WTC11 (cell line): ENCODE data around the gene DNAH7. TPM values are rescaled to one million over a fixed set of nuclear protein-coding genes. Genes with fewer than 3 reads are reported as not detected.

Source experiments
- ATAC-seq: fragments of 200-7000 bp; cut with Tn5 transposase; 2 replicates; pipeline ENCODE4 v1.10.0; 2021; ENCODE audit warnings: mild to moderate bottlenecking, moderate library complexity
- CTCF ChIA-PET: fragments of 300-600 bp; sonication (Branson Sonifier 250); formaldehyde crosslinking; loops from one replicate; lab custom pipeline; 2021; ENCODE audit warnings: antibody characterized with exemption; lab: Charles Lee
- POLR2A ChIA-PET: fragments of 350-600 bp; sonication (Branson Sonifier 250); formaldehyde crosslinking; loops from one replicate; lab custom pipeline; 2021; ENCODE audit warnings: antibody characterized with exemption; lab: Charles Lee
- DNase-seq: peaks from one replicate; pipeline ENCODE4 v3.0.0; 2021; ENCODE audit warnings: low spot score
- H3K27ac Mint-ChIP-seq: 2 replicates; pipeline ENCODE4 v1.8.0; 2021; ENCODE audit warnings: mixed read lengths
- H3K27me3 Mint-ChIP-seq: 2 replicates; pipeline ENCODE4 v1.8.0; 2021; ENCODE audit warnings: low read depth, mild to moderate bottlenecking, moderate library complexity, mixed read lengths
- H3K36me3 Mint-ChIP-seq: 2 replicates; pipeline ENCODE4 v1.8.0; 2021; ENCODE audit warnings: mixed read lengths
- H3K4me1 Mint-ChIP-seq: 2 replicates; pipeline ENCODE4 v1.8.0; 2022; ENCODE audit warnings: mixed read lengths
- H3K4me3 Mint-ChIP-seq: 2 replicates; pipeline ENCODE4 v1.8.0; 2021; ENCODE audit warnings: mild to moderate bottlenecking, moderate library complexity, mixed read lengths
- H3K9me3 Mint-ChIP-seq: 2 replicates; pipeline ENCODE4 v1.8.0; 2021; ENCODE audit warnings: mixed read lengths
- CREB1 ChIP-seq: sonication (generic); formaldehyde crosslinking; IDR thresholded peaks from 2 replicates; pipeline ENCODE4 v1.8.0; 2023; ENCODE audit warnings: mild to moderate bottlenecking, missing genetic modification reagents
- JUN ChIP-seq: sonication (generic); formaldehyde crosslinking; IDR thresholded peaks from 2 replicates; pipeline ENCODE4 v1.8.0; 2023; ENCODE audit warnings: mild to moderate bottlenecking, missing genetic modification reagents
- NR3C1 ChIP-seq: sonication (generic); formaldehyde crosslinking; conservative IDR thresholded peaks from 2 replicates; pipeline ENCODE4 v1.8.1; 2023; ENCODE audit warnings: low read depth, mild to moderate bottlenecking, missing genetic modification reagents
- RORB ChIP-seq: fragments of 250-450 bp; sonication (Bioruptor Pico); IDR thresholded peaks from 2 replicates; pipeline ENCODE4 v1.9.0; 2021; ENCODE audit warnings: mild to moderate bottlenecking
- ZNF219 ChIP-seq: sonication (generic); formaldehyde crosslinking; IDR thresholded peaks from 2 replicates; pipeline ENCODE4 v1.8.0; 2023; ENCODE audit warnings: missing genetic modification reagents, mild to moderate bottlenecking, borderline replicate concordance
- ZNF263 ChIP-seq: sonication (generic); formaldehyde crosslinking; IDR thresholded peaks from 2 replicates; pipeline ENCODE4 v1.8.1; 2022; ENCODE audit warnings: low read depth, mild to moderate bottlenecking, moderate library complexity, missing genetic modification reagents
- total RNA-seq: library from RNA; stranded (reverse); gene quantifications from 3 replicates; pipeline ENCODE4 v1.2.3, GENCODE V29; 2021
- TF ChIP-seq, protein P1 (sequence below): fragments of 200-600 bp; IDR thresholded peaks from 2 replicates; pipeline ENCODE4 v1.8.0; 2022; ENCODE audit warnings: antibody characterized with exemption
- TF ChIP-seq, protein P2 (sequence below): fragments of 250-450 bp; sonication (Bioruptor Pico); IDR thresholded peaks from 2 replicates; pipeline ENCODE4 v2.1.2; 2022; ENCODE audit warnings: mild to moderate bottlenecking, moderate library complexity
- TF ChIP-seq, protein P3 (sequence below): sonication (generic); formaldehyde crosslinking; IDR thresholded peaks from 2 replicates; pipeline ENCODE4 v1.8.0; 2022; ENCODE audit warnings: missing genetic modification reagents
- TF ChIP-seq, protein P4 (sequence below): sonication (generic); formaldehyde crosslinking; IDR thresholded peaks from 2 replicates; pipeline ENCODE4 v1.8.1; 2023; ENCODE audit warnings: mild to moderate bottlenecking, missing genetic modification reagents, moderate library complexity
- TF ChIP-seq, protein P5 (sequence below): sonication (generic); formaldehyde crosslinking; IDR thresholded peaks from 2 replicates; pipeline ENCODE4 v1.8.1; 2022; ENCODE audit warnings: mild to moderate bottlenecking, missing genetic modification reagents, moderate library complexity, borderline replicate concordance
- TF ChIP-seq, protein P6 (sequence below): sonication (generic); formaldehyde crosslinking; IDR thresholded peaks from 2 replicates; pipeline ENCODE4 v1.8.0; 2022; ENCODE audit warnings: mild to moderate bottlenecking, missing genetic modification reagents
- TF ChIP-seq, protein P7 (sequence below): fragments of 250-450 bp; sonication (Bioruptor Pico); conservative IDR thresholded peaks from 2 replicates; pipeline ENCODE4 v1.9.0; 2021; ENCODE audit warnings: mild to moderate bottlenecking

The DNAH7 gene
- total RNA-seq, 1 experiment from 2014 or later, result 0.04 TPM

DNA sequence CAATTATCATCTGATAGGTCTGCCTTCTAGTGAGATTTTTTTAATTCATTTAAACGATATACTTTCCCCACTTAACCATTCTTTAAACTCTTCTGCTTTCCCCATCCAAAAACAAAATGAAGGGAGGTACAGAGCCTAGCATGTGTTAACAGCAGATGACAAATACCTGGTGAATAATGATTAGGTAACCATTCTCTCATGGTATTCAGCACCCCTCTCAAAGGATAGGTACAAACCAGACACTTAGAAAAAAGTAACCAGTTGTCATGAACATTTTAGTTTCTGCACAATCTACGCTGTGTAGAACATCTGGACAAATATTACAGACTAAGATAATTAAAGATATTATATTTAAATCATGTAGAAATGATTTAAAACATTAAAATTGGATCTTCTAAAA is 56.3 kb downstream of the DNAH7 start:
- Mint-ChIP-seq H3K4me3 (no peak overlapping the region), H3K27ac (no peak overlapping the region), H3K36me3 (no peaks in the 10 kb centered on the region), H3K27me3 (no peaks in the 10 kb centered on the region), H3K9me3 (peaks cover 7% of the 10 kb centered on the region), H3K4me1 (no peaks in the 10 kb centered on the region)
- no peak for ATAC-seq
- ChIA-PET CTCF (no interaction called here), POLR2A (no interaction called here)
- TF ChIP-seq, protein P1, sequence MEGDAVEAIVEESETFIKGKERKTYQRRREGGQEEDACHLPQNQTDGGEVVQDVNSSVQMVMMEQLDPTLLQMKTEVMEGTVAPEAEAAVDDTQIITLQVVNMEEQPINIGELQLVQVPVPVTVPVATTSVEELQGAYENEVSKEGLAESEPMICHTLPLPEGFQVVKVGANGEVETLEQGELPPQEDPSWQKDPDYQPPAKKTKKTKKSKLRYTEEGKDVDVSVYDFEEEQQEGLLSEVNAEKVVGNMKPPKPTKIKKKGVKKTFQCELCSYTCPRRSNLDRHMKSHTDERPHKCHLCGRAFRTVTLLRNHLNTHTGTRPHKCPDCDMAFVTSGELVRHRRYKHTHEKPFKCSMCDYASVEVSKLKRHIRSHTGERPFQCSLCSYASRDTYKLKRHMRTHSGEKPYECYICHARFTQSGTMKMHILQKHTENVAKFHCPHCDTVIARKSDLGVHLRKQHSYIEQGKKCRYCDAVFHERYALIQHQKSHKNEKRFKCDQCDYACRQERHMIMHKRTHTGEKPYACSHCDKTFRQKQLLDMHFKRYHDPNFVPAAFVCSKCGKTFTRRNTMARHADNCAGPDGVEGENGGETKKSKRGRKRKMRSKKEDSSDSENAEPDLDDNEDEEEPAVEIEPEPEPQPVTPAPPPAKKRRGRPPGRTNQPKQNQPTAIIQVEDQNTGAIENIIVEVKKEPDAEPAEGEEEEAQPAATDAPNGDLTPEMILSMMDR, result no peak
- TF ChIP-seq NR3C1 (CRISPR knock-in tag), result no peak
- no peak for DNase-seq

DNA sequence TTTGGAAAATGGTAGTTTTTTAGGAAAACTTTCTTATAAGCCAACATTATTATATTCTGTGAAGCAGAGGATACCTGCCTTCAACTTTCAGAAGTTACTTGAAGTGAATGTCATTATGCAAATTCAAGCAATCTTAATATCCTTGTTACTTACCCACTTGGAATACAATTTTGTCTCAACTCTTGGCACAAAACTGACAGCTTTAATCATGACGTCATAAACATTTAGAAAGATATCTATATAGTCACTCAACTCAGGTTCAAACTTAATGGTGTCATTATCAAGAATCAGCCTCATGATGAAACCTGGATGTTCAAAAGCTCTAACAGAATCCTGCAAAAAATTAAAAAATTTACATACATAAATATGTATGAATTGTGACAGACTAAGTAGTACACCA is 68.1 kb downstream of the DNAH7 start:
- ChIA-PET CTCF (no interaction called here), POLR2A (no interaction called here)
- ATAC-seq, result no peak
- Mint-ChIP-seq H3K4me1 (peaks cover 15% of the 10 kb centered on the region), H3K9me3 (peaks cover 7% of the 10 kb centered on the region), H3K36me3 (no peaks in the 10 kb centered on the region), H3K4me3 (no peak overlapping the region), H3K27ac (no peak overlapping the region), H3K27me3 (no peaks in the 10 kb centered on the region)
- no peak for DNase-seq
- TF ChIP-seq RORB (no peak), ZNF219 (CRISPR knock-in tag) (no peak), ZNF263 (no peak), CREB1 (CRISPR knock-in tag) (no peak), JUN (no peak)
- TF ChIP-seq, protein P2, sequence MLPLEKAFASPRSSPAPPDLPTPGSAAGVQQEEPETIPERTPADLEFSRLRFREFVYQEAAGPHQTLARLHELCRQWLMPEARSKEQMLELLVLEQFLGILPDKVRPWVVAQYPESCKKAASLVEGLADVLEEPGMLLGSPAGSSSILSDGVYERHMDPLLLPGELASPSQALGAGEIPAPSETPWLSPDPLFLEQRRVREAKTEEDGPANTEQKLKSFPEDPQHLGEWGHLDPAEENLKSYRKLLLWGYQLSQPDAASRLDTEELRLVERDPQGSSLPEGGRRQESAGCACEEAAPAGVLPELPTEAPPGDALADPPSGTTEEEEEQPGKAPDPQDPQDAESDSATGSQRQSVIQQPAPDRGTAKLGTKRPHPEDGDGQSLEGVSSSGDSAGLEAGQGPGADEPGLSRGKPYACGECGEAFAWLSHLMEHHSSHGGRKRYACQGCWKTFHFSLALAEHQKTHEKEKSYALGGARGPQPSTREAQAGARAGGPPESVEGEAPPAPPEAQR (CRISPR knock-in tag), result no peak
- TF ChIP-seq, protein P3, sequence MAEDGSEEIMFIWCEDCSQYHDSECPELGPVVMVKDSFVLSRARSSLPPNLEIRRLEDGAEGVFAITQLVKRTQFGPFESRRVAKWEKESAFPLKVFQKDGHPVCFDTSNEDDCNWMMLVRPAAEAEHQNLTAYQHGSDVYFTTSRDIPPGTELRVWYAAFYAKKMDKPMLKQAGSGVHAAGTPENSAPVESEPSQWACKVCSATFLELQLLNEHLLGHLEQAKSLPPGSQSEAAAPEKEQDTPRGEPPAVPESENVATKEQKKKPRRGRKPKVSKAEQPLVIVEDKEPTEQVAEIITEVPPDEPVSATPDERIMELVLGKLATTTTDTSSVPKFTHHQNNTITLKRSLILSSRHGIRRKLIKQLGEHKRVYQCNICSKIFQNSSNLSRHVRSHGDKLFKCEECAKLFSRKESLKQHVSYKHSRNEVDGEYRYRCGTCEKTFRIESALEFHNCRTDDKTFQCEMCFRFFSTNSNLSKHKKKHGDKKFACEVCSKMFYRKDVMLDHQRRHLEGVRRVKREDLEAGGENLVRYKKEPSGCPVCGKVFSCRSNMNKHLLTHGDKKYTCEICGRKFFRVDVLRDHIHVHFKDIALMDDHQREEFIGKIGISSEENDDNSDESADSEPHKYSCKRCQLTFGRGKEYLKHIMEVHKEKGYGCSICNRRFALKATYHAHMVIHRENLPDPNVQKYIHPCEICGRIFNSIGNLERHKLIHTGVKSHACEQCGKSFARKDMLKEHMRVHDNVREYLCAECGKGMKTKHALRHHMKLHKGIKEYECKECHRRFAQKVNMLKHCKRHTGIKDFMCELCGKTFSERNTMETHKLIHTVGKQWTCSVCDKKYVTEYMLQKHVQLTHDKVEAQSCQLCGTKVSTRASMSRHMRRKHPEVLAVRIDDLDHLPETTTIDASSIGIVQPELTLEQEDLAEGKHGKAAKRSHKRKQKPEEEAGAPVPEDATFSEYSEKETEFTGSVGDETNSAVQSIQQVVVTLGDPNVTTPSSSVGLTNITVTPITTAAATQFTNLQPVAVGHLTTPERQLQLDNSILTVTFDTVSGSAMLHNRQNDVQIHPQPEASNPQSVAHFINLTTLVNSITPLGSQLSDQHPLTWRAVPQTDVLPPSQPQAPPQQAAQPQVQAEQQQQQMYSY, result no peak
- TF ChIP-seq, protein P4, sequence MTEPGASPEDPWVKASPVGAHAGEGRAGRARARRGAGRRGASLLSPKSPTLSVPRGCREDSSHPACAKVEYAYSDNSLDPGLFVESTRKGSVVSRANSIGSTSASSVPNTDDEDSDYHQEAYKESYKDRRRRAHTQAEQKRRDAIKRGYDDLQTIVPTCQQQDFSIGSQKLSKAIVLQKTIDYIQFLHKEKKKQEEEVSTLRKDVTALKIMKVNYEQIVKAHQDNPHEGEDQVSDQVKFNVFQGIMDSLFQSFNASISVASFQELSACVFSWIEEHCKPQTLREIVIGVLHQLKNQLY (CRISPR knock-in tag), result no peak
- TF ChIP-seq, protein P5, sequence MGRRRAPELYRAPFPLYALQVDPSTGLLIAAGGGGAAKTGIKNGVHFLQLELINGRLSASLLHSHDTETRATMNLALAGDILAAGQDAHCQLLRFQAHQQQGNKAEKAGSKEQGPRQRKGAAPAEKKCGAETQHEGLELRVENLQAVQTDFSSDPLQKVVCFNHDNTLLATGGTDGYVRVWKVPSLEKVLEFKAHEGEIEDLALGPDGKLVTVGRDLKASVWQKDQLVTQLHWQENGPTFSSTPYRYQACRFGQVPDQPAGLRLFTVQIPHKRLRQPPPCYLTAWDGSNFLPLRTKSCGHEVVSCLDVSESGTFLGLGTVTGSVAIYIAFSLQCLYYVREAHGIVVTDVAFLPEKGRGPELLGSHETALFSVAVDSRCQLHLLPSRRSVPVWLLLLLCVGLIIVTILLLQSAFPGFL (CRISPR knock-in tag), result no peak
- TF ChIP-seq, protein P6, sequence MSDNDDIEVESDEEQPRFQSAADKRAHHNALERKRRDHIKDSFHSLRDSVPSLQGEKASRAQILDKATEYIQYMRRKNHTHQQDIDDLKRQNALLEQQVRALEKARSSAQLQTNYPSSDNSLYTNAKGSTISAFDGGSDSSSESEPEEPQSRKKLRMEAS, result no peak
- TF ChIP-seq, protein P7, sequence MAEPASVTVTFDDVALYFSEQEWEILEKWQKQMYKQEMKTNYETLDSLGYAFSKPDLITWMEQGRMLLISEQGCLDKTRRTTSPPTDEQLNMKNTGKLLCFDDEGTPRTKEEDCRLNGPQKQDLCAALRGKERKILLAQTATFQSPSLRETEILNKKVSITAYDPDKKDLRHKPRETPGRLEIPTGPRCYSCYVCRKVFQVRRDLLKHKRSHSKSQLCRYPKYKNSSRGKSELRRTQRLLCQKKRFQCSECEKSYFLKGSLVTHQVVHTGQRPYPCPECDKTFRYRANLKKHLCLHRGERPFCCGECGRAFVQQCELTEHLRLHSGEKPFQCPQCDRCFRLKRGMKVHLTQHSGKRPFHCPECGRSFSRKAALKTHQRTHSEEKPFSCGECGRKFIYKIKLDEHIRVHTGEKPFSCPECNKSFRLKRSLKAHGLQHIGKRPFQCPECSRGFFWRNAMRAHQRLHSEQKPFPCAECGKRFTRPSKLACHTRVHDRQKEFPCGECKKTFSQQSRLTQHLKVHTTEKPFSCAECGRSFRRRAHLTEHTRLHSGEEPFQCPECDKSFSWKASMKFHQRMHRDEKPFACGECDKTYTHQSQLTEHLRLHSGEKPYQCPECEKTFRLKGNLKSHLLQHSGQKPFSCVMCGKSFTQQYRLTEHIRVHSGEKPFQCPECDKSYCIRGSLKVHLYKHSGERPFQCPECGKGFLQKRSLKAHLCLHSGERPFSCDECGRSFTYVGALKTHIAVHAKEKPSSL (CRISPR knock-in tag), result no peak
